ENCODE measurements around the gene SDK1. TPM values are rescaled to one million over a fixed set of nuclear protein-coding genes. Genes with fewer than 3 reads are reported as not detected.

SDK1 gene
- polyA plus RNA-seq, 2 donors: 0.33 to 0.47 TPM

GRCh38 chr7:3270362-3270761 lies 30.7 kb upstream of the SDK1 start:
- Histone ChIP-seq H3K9me3 (ENCODE audit: control insufficient read depth in 2 of 2, insufficient read depth in 1 of 2, low read depth in 1 of 2, low read length in 1 of 2) (no peaks in the 10 kb centered on the region), H3K36me3 (ENCODE audit: control insufficient read depth in 2 of 2, insufficient read depth in 2 of 2, low read length in 1 of 2) (no peaks in the 10 kb centered on the region)

GRCh38 chr7:3271298-3271697 lies 29.8 kb upstream of the SDK1 start:
- Histone ChIP-seq H3K27me3 (ENCODE audit: control insufficient read depth in 1 of 2, insufficient read depth in 2 of 2, low read length in 2 of 2) (no peaks in the 10 kb centered on the region), H3K36me3 (ENCODE audit: control insufficient read depth in 2 of 2, insufficient read depth in 2 of 2, low read length in 1 of 2) (no peaks in the 10 kb centered on the region), H3K4me1 (ENCODE audit: control insufficient read depth in 2 of 2, insufficient read depth in 2 of 2, low read length in 1 of 2) (no peaks in the 10 kb centered on the region), H3K4me3 (ENCODE audit: low read depth in 1 of 2, low read length in 2 of 2) (no peak overlapping the region), H3K9me3 (ENCODE audit: control insufficient read depth in 2 of 2, insufficient read depth in 1 of 2, low read depth in 1 of 2, low read length in 1 of 2) (no peaks in the 10 kb centered on the region), H3K27ac (ENCODE audit: low read depth in 2 of 2, low read length in 1 of 2) (no peak overlapping the region)
- WGBS, 2 donors: 83 to 88% methylated on average over 2 of the region's 2 CpGs

More at GRCh38 chr7:3270362-3270761, 30.7 kb upstream of the SDK1 start:
- H3K27me3 ChIP-seq (ENCODE audit: control insufficient read depth in 1 of 2, insufficient read depth in 2 of 2, low read length in 2 of 2): no peaks in the 10 kb centered on the region
- H3K27ac ChIP-seq (ENCODE audit: low read depth in 2 of 2, low read length in 1 of 2): no peak overlapping the region
- no peak overlapping the region for H3K4me3 ChIP-seq (ENCODE audit: low read depth in 1 of 2, low read length in 2 of 2)
- no peaks in the 10 kb centered on the region for H3K4me1 ChIP-seq (ENCODE audit: control insufficient read depth in 2 of 2, insufficient read depth in 2 of 2, low read length in 1 of 2)

- 33 to 47% methylated on average over 2 of the region's 2 CpGs for WGBS, 2 donors
- H3K4me3 ChIP-seq (ENCODE audit: low read depth in 1 of 2, low read length in 2 of 2): no peak overlapping the region
These were observed 28.3 kb upstream of the SDK1 start for GRCh38 chr7:3272691-3273141.

GRCh38 chr7:3274131-3274530 lies 26.9 kb upstream of the SDK1 start:
- Histone ChIP-seq H3K36me3 (ENCODE audit: control insufficient read depth in 2 of 2, insufficient read depth in 2 of 2, low read length in 1 of 2) (no peaks in the 10 kb centered on the region), H3K27me3 (ENCODE audit: control insufficient read depth in 1 of 2, insufficient read depth in 2 of 2, low read length in 2 of 2) (no peaks in the 10 kb centered on the region), H3K27ac (ENCODE audit: low read depth in 2 of 2, low read length in 1 of 2) (no peak overlapping the region), H3K4me1 (ENCODE audit: control insufficient read depth in 2 of 2, insufficient read depth in 2 of 2, low read length in 1 of 2) (no peaks in the 10 kb centered on the region), H3K9me3 (ENCODE audit: control insufficient read depth in 2 of 2, insufficient read depth in 1 of 2, low read depth in 1 of 2, low read length in 1 of 2) (no peaks in the 10 kb centered on the region), H3K4me3 (ENCODE audit: low read depth in 1 of 2, low read length in 2 of 2) (no peak overlapping the region)
- WGBS, 2 donors: 49 to 61% methylated on average over 1 of the region's 1 CpG

More at GRCh38 chr7:3272691-3273141, 28.3 kb upstream of the SDK1 start:
- H3K4me1 ChIP-seq (ENCODE audit: control insufficient read depth in 2 of 2, insufficient read depth in 2 of 2, low read length in 1 of 2): no peaks in the 10 kb centered on the region
- no peaks in the 10 kb centered on the region for H3K9me3 ChIP-seq (ENCODE audit: control insufficient read depth in 2 of 2, insufficient read depth in 1 of 2, low read depth in 1 of 2, low read length in 1 of 2)
- no peak overlapping the region for H3K27ac ChIP-seq (ENCODE audit: low read depth in 2 of 2, low read length in 1 of 2)
- no peaks in the 10 kb centered on the region for H3K27me3 ChIP-seq (ENCODE audit: control insufficient read depth in 1 of 2, insufficient read depth in 2 of 2, low read length in 2 of 2)
- no peaks in the 10 kb centered on the region for H3K36me3 ChIP-seq (ENCODE audit: control insufficient read depth in 2 of 2, insufficient read depth in 2 of 2, low read length in 1 of 2)

GRCh38 chr7:3277604-3278572 lies 23.2 kb upstream of the SDK1 start:
- Histone ChIP-seq H3K27ac (ENCODE audit: low read depth in 2 of 2, low read length in 1 of 2) (no peak overlapping the region), H3K9me3 (ENCODE audit: control insufficient read depth in 2 of 2, insufficient read depth in 1 of 2, low read depth in 1 of 2, low read length in 1 of 2) (no peaks in the 10 kb centered on the region), H3K27me3 (ENCODE audit: control insufficient read depth in 1 of 2, insufficient read depth in 2 of 2, low read length in 2 of 2) (no peaks in the 10 kb centered on the region), H3K4me1 (ENCODE audit: control insufficient read depth in 2 of 2, insufficient read depth in 2 of 2, low read length in 1 of 2) (no peaks in the 10 kb centered on the region), H3K4me3 (ENCODE audit: low read depth in 1 of 2, low read length in 2 of 2) (no peak overlapping the region), H3K36me3 (ENCODE audit: control insufficient read depth in 2 of 2, insufficient read depth in 2 of 2, low read length in 1 of 2) (no peaks in the 10 kb centered on the region)
- WGBS, 2 donors: 71 to 80% methylated on average over 4 of the region's 4 CpGs

- Histone ChIP-seq H3K27ac (ENCODE audit: low read depth in 2 of 2, low read length in 1 of 2) (peak overlapping the region in 1 of 2 donors; percentile 37), H3K9me3 (ENCODE audit: control insufficient read depth in 2 of 2, insufficient read depth in 1 of 2, low read depth in 1 of 2, low read length in 1 of 2) (no peaks in the 10 kb centered on the region), H3K36me3 (ENCODE audit: control insufficient read depth in 2 of 2, insufficient read depth in 2 of 2, low read length in 1 of 2) (no peaks in the 10 kb centered on the region), H3K4me1 (ENCODE audit: control insufficient read depth in 2 of 2, insufficient read depth in 2 of 2, low read length in 1 of 2) (no peaks in the 10 kb centered on the region), H3K4me3 (ENCODE audit: low read depth in 1 of 2, low read length in 2 of 2) (no peak overlapping the region), H3K27me3 (ENCODE audit: control insufficient read depth in 1 of 2, insufficient read depth in 2 of 2, low read length in 2 of 2) (no peaks in the 10 kb centered on the region)
- 70 to 83% methylated on average over 3 of the region's 3 CpGs for WGBS, 2 donors
These were observed 21.8 kb upstream of the SDK1 start for GRCh38 chr7:3279147-3279818.

- Histone ChIP-seq H3K4me3 (ENCODE audit: low read depth in 1 of 2, low read length in 2 of 2) (no peak overlapping the region), H3K27ac (ENCODE audit: low read depth in 2 of 2, low read length in 1 of 2) (no peak overlapping the region), H3K36me3 (ENCODE audit: control insufficient read depth in 2 of 2, insufficient read depth in 2 of 2, low read length in 1 of 2) (no peaks in the 10 kb centered on the region), H3K4me1 (ENCODE audit: control insufficient read depth in 2 of 2, insufficient read depth in 2 of 2, low read length in 1 of 2) (no peaks in the 10 kb centered on the region), H3K27me3 (ENCODE audit: control insufficient read depth in 1 of 2, insufficient read depth in 2 of 2, low read length in 2 of 2) (no peaks in the 10 kb centered on the region), H3K9me3 (ENCODE audit: control insufficient read depth in 2 of 2, insufficient read depth in 1 of 2, low read depth in 1 of 2, low read length in 1 of 2) (no peaks in the 10 kb centered on the region)
- WGBS, 2 donors: 32 to 60% methylated on average over 3 of the region's 3 CpGs
These were observed 20.6 kb upstream of the SDK1 start for GRCh38 chr7:3280445-3280844.

- no peak overlapping the region for H3K4me3 ChIP-seq (ENCODE audit: low read depth in 1 of 2, low read length in 2 of 2)
- no peaks in the 10 kb centered on the region for H3K36me3 ChIP-seq (ENCODE audit: control insufficient read depth in 2 of 2, insufficient read depth in 2 of 2, low read length in 1 of 2)
- H3K27ac ChIP-seq (ENCODE audit: low read depth in 2 of 2, low read length in 1 of 2): peak overlapping the region in 1 of 2 donors; percentile 31
- H3K9me3 ChIP-seq (ENCODE audit: control insufficient read depth in 2 of 2, insufficient read depth in 1 of 2, low read depth in 1 of 2, low read length in 1 of 2): no peaks in the 10 kb centered on the region
- 74 to 75% methylated on average over 10 of the region's 10 CpGs for WGBS, 2 donors
- peaks cover 2 to 3% of the 10 kb centered on the region in 2 donors for H3K4me1 ChIP-seq (ENCODE audit: control insufficient read depth in 2 of 2, insufficient read depth in 2 of 2, low read length in 1 of 2)
- no peaks in the 10 kb centered on the region for H3K27me3 ChIP-seq (ENCODE audit: control insufficient read depth in 1 of 2, insufficient read depth in 2 of 2, low read length in 2 of 2)
These were observed 20.0 kb upstream of the SDK1 start for GRCh38 chr7:3280946-3281656.

- H3K9me3 ChIP-seq (ENCODE audit: control insufficient read depth in 2 of 2, insufficient read depth in 1 of 2, low read depth in 1 of 2, low read length in 1 of 2): no peaks in the 10 kb centered on the region
- no peak overlapping the region for H3K4me3 ChIP-seq (ENCODE audit: low read depth in 1 of 2, low read length in 2 of 2)
- H3K27ac ChIP-seq (ENCODE audit: low read depth in 2 of 2, low read length in 1 of 2): peak overlapping the region in 1 of 2 donors; percentile 26
- peaks cover 2 to 3% of the 10 kb centered on the region in 2 donors for H3K4me1 ChIP-seq (ENCODE audit: control insufficient read depth in 2 of 2, insufficient read depth in 2 of 2, low read length in 1 of 2)
- H3K27me3 ChIP-seq (ENCODE audit: control insufficient read depth in 1 of 2, insufficient read depth in 2 of 2, low read length in 2 of 2): no peaks in the 10 kb centered on the region
- H3K36me3 ChIP-seq (ENCODE audit: control insufficient read depth in 2 of 2, insufficient read depth in 2 of 2, low read length in 1 of 2): no peaks in the 10 kb centered on the region
- 50 to 53% methylated on average over 7 of the region's 7 CpGs for whole genome bisulfite sequencing, 2 donors
These were observed 18.6 kb upstream of the SDK1 start for GRCh38 chr7:3282457-3282856.

Measured in esophagus (tissue), 2 donors.